Motor neuron (in vitro differentiated cells): Measurements from ENCODE around the gene KAT7. TPM values are rescaled to one million over a fixed set of nuclear protein-coding genes. Genes with fewer than 3 reads are reported as not detected.
"Not testable (repeated sequence)": the region's sequence is repeated elsewhere in the genome, so short reads cannot be mapped to it uniquely, and the experiment has no call there.

ENCODE experiments used
- ATAC-seq, 8 experiments: fragments of 200-7000 bp; cut with Tn5 transposase; replicated peaks in 6 of 8; 2 replicates each; pipeline ENCODE4 v1.8.0; 2021; ENCODE audit warnings: mild to moderate bottlenecking in 8 of 8, moderate library complexity in 8 of 8
- H3K27ac ChIP-seq, 2 donors: fragments of 250-450 bp; sonication (Bioruptor Pico); 2 replicates each; pipeline ENCODE4 v1.9.0; 2021; ENCODE audit warnings: antibody characterized with exemption in 2 of 2, mild to moderate bottlenecking in 2 of 2, moderate library complexity in 1 of 2
- H3K4me1 ChIP-seq, 2 donors: fragments of 250-450 bp; sonication (Bioruptor Pico); replicated peaks in 1 of 2; 2 replicates each; pipeline ENCODE4 v1.6.1; 2021; ENCODE audit warnings: antibody characterized with exemption in 2 of 2, mild to moderate bottlenecking in 2 of 2, moderate library complexity in 1 of 2
- H3K4me3 ChIP-seq, 5 donors: fragments of 250-450 bp; sonication (Bioruptor Pico); 2 replicates each; pipeline ENCODE4 v1.9.0; 2021; ENCODE audit warnings: antibody characterized with exemption in 5 of 5, mild to moderate bottlenecking in 5 of 5, moderate library complexity in 4 of 5
- WGBS, 10 experiments: fragments of 450-650 bp; shearing (Covaris generic); methylation state at CpG; one replicate each; pipeline ENCODE4 v1.0.0; 2022; 5-methylcytosine and 5-hydroxymethylcytosine counted together
- in situ Hi-C, 9 experiments: fragments of 400-800 bp; cut with MboI; loops; one replicate each; pipeline ENCODE4 v1.15.0; 2021; ENCODE audit warnings: low sequenced_read_pairs in 9 of 9, low pct_unique_long_range_greater_than_20kb in 2 of 9; ENCODE audit not compliant: unreplicated experiment in 9 of 9
- total RNA-seq, 8 experiments: library from RNA; unstranded; fragments of 300-600 nt; gene quantifications; 2 replicates each; pipeline versions ENCODE4 v1.2.3 to v1.2.4, GENCODE V29; 2022

KAT7 gene
- total RNA-seq, 8 experiments from 2014 or later: 18.2 to 45.5 (median 33.7) TPM

DNA sequence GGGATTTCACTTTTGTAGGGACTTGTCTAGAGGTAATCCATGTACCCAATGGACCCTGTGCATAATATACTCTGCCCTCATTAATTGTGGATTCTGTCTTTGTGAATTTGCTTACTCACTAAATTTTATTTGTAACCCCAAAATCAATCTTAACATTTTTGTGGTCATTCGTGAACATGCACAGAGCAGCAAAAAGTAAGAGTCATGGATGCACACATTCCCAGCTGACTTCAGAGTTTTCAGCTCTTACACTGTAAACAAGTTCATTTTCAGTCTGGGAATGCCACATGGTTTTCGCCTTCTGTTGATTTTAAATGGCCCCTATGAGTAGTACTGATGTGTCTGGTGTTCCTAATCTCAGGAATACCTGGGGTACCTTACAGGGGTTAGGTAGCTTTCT is 35.1 kb downstream of the KAT7 start:
- no peak overlapping the region for H3K27ac ChIP-seq
- 50 to 100% (median 93%) methylated on average over 1 to 2 of the region's 2 CpGs for WGBS, 10 experiments
- H3K4me3 ChIP-seq: no peak overlapping the region
- ATAC-seq: no peak
- no peaks in the 10 kb centered on the region for H3K4me1 ChIP-seq
- in situ Hi-C loops: no loop called here

DNA sequence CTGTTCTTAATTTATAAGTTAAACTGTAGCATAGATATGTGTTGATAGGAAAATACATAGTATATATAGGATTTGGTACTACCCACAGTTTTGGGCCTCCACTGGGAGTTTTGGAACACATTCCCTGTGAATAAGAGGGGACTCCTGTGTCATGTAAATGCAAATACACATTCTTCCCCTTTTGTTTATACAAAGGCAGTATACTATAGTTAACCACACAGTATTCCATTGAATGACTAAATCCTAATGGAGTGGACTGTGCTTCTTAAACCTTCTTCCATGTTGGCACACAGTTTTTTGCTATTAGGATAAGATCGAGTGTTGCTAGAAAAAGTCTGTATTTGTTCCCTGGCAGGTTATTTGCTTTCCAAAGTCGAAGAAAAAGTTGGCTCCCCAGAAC is 37.2 kb downstream of the KAT7 start:
- H3K27ac ChIP-seq: no peak overlapping the region
- no peak for ATAC-seq
- no peaks in the 10 kb centered on the region for H3K4me1 ChIP-seq
- in situ Hi-C loops: loop anchor here in 1 of 9 experiments (25.0 kb wide), 1 partner anchor 263 kb away; no protein-coding TSS in a partner anchor
- WGBS, 10 experiments: 40 to 100% (median 100%) methylated on average over 1 to 2 of the region's 2 CpGs; no CpG with 5 or more reads in 3 of the 10 experiments
- H3K4me3 ChIP-seq: no peak overlapping the region

DNA sequence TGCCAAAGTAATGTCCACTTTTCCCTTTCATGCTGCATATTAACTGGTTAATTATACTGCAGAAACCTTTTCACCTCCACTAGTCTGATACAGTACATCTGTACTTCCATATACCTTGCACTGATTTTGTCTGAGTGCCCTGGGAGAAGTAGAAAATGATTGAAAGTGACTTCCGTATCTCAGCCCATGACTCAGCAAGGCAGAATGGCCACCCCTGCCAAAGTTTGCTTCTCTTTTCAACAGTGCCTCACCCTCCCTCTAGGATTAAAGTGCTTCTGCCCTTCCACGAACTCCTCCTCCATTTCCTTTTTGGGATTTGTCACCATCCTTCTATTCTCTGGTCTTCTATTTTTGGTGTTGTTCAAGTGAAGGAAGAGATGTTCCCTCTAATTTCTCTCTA is 39.8 kb downstream of the KAT7 start:
- H3K4me3 ChIP-seq, ATAC-seq, H3K4me1 ChIP-seq, H3K27ac ChIP-seq: not testable (repeated sequence)
- in situ Hi-C loops: loop anchor here in 1 of 9 experiments (25.0 kb wide), 1 partner anchor 266 kb away; no protein-coding TSS in a partner anchor
- WGBS, 10 experiments: 40 to 88% (median 83%) methylated on average over 1 to 2 of the region's 2 CpGs; no CpG with 5 or more reads in 4 of the 10 experiments

DNA sequence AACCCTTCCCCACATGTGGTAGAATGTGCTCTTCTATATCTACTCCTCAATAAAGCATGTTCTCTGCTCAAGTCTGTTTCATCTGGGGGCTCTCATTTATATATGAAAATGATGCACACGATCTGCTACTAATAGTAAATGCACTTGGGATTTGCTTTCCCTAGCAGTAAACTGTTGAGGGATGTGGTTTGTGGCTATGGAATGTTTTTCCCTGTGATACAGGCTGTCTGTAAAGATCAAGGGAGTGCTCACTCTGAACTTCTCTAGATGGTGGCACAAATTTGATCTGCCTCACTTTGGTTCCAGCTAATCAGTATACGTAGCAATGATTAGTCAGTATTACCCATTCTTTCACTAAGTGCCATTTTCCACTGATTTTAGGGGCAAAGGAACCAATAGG is 40.5 kb downstream of the KAT7 start:
- no peak overlapping the region for H3K4me3 ChIP-seq
- no peak overlapping the region for H3K27ac ChIP-seq
- in situ Hi-C loops: loop anchor here in 1 of 9 experiments (25.0 kb wide), 1 partner anchor 267 kb away; no protein-coding TSS in a partner anchor
- WGBS, 10 experiments: 20 to 100% (median 83%) methylated on average over 1 to 2 of the region's 2 CpGs; no CpG with 5 or more reads in 4 of the 10 experiments
- no peak for ATAC-seq
- H3K4me1 ChIP-seq: no peaks in the 10 kb centered on the region

DNA sequence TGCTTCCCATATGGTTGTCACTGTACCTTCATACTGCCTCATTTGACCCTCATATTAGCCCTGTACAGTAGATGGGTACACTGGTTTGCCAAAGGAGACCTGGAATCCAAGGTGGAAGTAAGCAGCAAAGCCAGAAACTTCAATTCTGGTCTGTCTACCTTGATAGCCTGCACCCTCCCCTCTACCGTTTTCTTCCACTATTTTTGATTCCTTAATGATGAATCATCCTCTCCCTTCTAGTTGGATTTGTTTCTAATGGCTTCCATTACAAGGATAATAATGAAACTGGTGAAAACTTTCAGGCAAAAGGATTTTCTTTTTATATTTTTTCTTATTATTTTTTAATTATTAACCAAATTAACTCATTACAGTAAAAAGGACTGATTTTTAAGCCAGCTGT is 42.1 kb downstream of the KAT7 start:
- H3K4me3 ChIP-seq: no peak overlapping the region
- no peaks in the 10 kb centered on the region for H3K4me1 ChIP-seq
- ATAC-seq: no peak
- 21 to 100% (median 82%) methylated on average over 1 of the region's 1 CpG; no CpG with 5 or more reads in 2 of the 10 experiments for WGBS, 10 experiments
- in situ Hi-C loops: loop anchor here in 1 of 9 experiments (25.0 kb wide), 1 partner anchor 268 kb away; no protein-coding TSS in a partner anchor
- no peak overlapping the region for H3K27ac ChIP-seq

DNA sequence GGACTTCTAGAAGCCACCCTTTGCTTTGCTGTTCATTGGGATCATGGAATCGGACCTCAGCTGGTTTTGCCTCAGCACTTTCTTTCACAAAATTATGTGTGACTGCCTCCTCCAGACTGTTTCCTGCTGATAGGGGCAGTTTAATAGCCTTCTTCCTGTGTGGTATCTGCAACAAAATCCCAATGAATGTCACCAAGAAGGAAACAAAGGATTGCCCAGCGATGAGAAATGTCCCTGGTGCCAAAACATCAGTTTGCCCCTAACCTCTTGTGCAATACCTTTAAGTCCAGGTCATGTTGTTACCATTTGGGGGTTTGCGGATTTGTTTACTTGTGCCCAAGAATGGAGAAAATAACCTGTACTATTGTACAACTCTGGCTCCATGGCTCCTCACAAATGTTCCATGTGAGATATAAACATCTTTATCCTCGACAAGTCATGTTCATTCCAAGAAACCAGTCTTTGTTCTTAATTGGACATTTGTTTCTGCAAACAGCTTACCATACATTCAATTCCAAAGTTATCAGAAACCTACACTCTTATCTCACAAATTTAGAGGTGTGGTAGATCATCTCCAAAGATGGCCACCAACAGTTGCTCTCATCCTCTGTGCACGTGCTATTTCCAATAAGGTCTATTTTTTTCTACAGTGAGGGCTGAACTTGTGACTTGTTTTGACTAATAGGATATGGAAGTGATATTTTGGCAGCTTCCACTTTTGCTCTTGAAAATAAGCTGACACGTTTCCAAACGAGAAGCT is 44.5 kb downstream of the KAT7 start:
- WGBS, 10 experiments: 60 to 98% (median 92%) methylated on average over 1 to 7 of the region's 7 CpGs; no CpG with 5 or more reads in 1 of the 10 experiments
- Histone ChIP-seq H3K4me1 (no peaks in the 10 kb centered on the region), H3K4me3 (no peak overlapping the region), H3K27ac (no peak overlapping the region)
- no peak for ATAC-seq
- in situ Hi-C loops: loop anchor here in 1 of 9 experiments (25.0 kb wide), 1 partner anchor 271 kb away; no protein-coding TSS in a partner anchor

DNA sequence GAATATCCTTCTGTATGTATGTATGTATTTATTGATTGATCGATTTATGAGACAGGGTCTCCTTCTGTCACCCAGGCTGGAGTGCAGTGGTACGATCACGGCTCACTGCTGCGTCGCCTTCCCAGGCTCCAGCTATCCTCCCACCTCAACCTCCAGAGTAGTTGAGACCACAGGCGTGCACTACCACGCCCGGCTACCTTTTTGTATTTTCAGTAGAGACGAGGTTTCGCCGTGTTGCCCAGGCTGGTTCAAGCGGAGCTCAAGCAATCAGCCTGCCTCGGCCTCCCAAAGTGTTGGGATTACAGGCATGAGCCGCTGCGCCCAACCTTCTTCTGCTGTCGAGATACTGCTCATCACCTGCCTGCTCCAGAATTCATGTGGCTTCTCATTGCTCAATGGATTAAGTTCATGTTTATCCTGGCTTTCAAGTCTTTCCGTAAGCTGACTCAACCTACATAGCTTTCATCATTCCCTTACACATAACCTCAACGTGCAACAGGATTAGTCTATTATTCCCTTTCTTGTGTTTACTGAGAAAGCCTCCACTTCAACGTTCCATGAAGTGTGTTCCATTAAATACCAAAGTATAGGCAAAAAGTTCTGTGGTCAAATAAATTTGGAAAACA is 45.8 kb downstream of the KAT7 start:
- 86 to 100% (median 94%) methylated on average over 1 to 12 of the region's 19 CpGs; no CpG with 5 or more reads in 3 of the 10 experiments for WGBS, 10 experiments
- no peaks in the 10 kb centered on the region for H3K4me1 ChIP-seq
- ATAC-seq: no peak
- no peak overlapping the region for H3K27ac ChIP-seq
- in situ Hi-C loops: loop anchor here in 1 of 9 experiments (25.0 kb wide), 1 partner anchor 272 kb away; no protein-coding TSS in a partner anchor
- no peak overlapping the region for H3K4me3 ChIP-seq

DNA sequence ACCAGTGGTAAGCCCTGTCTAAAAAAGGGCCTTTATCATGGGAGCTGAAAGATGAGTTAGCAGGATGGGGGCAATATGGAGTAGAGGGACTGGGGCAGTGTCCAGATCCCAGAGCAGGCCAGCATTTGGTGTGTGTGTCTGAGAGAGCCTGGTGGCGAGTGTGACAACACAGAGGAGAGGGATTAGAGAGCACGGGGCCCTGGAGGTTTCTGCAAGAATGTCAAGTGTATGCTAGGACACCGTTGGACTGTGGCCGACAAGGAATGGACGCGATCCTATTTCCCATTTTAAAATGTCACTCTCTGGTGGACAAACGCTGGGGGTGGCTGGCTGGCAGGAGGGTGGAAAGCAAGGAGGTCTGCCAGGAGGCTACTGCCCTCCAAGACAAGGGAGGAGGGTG is 47.0 kb downstream of the KAT7 start:
- no peak overlapping the region for H3K4me3 ChIP-seq
- H3K27ac ChIP-seq: no peak overlapping the region
- no peaks in the 10 kb centered on the region for H3K4me1 ChIP-seq
- ATAC-seq: no peak
- WGBS, 10 experiments: 50 to 100% (median 96%) methylated on average over 1 to 7 of the region's 7 CpGs; no CpG with 5 or more reads in 1 of the 10 experiments
- in situ Hi-C loops: loop anchor here in 1 of 9 experiments (25.0 kb wide), 1 partner anchor 273 kb away; no protein-coding TSS in a partner anchor

DNA sequence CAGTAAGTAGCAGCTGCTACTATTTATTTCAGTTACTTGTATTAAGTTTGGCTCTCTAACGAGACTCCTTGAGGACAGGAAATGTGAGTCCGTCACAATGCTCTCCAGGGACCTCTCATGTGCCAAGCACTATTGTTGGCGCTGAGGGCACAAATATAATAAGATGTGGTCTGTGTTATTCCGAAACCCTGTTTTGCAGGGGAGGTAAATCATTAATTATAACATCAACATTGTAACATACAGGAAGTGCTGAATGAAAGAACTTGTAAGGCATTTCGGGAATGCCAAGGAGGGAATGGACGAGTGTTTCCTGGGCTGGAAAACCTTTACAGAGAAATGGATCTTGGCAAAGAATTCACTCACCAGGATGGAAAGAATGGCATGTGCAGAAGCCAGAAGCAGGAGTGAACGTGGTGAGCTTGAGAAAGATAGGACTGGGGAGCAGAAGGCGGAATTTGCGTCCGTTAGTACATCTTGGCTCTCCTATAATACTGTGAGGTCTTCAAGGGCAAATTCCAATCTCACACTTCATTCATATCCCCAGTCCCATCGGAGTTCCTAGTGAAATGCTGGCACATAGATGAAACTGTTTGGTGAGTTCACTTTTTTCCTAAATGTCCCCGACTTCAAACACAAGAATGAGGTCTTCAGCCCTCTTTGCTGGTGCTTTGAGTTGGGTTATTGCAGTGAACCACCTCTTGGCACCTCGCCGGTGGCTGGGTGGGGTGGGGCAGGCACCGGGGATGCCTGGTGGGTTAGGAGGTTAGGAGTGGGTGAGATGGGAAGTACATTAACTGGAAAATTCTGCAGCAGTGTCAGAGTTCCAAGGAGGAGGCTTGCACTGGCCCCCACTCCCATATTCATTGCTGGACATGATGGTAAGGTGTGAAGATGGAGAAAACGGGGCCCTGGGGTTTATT is 47.9 kb downstream of the KAT7 start:
- Histone ChIP-seq H3K27ac (no peak overlapping the region), H3K4me1 (no peaks in the 10 kb centered on the region), H3K4me3 (no peak overlapping the region)
- ATAC-seq: no peak
- WGBS, 10 experiments: 28 to 95% (median 82%) methylated on average over 2 to 13 of the region's 16 CpGs; no CpG with 5 or more reads in 1 of the 10 experiments
- in situ Hi-C loops: loop anchor here in 1 of 9 experiments (25.0 kb wide), 1 partner anchor 274 kb away; no protein-coding TSS in a partner anchor

DNA sequence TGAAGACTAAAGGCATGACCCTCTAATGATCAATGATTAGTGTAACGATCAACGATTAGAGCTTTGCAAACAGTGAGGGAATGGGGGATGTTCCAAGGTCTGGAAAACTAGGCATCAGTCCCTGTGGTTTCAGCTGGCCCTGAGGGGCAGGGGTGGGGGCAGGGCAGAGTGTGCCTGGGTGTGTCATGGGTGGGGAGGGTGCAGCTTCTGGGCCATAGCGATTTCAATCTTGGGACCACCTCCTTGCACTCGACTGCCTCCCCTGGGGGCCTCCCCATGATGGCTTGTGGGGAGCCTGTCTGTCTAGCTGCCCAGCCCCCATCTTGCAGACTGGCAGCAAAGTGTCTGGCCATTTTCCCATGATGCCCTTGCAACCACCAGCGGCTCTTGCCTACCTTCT is 51.0 kb downstream of the KAT7 start:
- Histone ChIP-seq H3K27ac (no peak overlapping the region), H3K4me1 (no peaks in the 10 kb centered on the region), H3K4me3 (no peak overlapping the region)
- in situ Hi-C loops: loop anchor here in 1 of 9 experiments (25.0 kb wide), 1 partner anchor 277 kb away; no protein-coding TSS in a partner anchor
- ATAC-seq: no peak
- WGBS, 10 experiments: 80 to 100% (median 83%) methylated on average over 1 to 2 of the region's 5 CpGs; no CpG with 5 or more reads in 7 of the 10 experiments

DNA sequence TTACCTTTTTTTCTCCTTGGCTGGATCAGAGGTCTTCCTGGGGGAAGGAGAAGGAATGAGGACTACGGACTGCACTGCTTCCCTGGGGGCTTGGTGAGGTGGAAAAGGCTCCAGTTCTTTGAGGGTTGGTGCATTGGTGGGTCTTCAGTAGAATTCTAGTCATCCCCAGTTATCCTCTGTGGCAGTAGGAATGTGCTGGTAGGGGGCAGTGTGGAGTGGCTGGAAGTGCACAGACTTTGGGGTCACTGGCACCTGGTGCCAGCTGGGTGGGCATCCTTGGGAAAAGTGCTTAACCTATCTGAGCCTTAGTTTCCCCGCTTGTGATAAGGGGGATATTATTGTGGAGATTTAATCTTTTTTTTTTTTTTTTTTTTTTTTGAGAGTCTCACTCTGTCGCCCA is 53.1 kb downstream of the KAT7 start:
- WGBS, 10 experiments: 90 to 100% (median 100%) methylated on average over 1 to 2 of the region's 3 CpGs; no CpG with 5 or more reads in 4 of the 10 experiments
- no peak for ATAC-seq
- no peaks in the 10 kb centered on the region for H3K4me1 ChIP-seq
- in situ Hi-C loops: loop anchor here in 1 of 9 experiments (25.0 kb wide), 1 partner anchor 279 kb away; no protein-coding TSS in a partner anchor
- no peak overlapping the region for H3K4me3 ChIP-seq
- H3K27ac ChIP-seq: no peak overlapping the region

DNA sequence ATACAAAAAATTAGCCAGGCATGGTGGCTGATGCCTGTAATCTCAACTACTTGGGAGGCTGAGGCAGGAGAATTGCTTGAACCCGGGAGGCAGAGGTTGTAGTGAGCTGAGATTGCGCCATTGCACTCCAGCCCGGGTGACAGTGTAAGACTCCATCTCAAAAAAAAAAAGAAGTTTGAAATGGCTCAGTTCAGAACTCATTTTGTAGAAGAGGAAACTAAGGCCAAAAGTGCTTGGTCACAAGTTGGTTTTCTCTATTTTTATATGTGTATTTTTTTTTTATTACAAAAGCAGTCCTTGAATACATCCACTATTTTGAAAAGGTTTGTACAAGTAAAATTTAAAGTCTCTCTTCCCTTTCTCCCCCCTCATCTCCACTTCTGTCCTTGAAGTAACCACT is 53.9 kb downstream of the KAT7 start:
- Histone ChIP-seq H3K27ac (no peak overlapping the region), H3K4me1 (no peaks in the 10 kb centered on the region), H3K4me3 (no peak overlapping the region)
- 78 to 100% (median 90%) methylated on average over 1 to 3 of the region's 3 CpGs; no CpG with 5 or more reads in 6 of the 10 experiments for WGBS, 10 experiments
- no peak for ATAC-seq
- in situ Hi-C loops: loop anchor here in 1 of 9 experiments (25.0 kb wide), 1 partner anchor 280 kb away; no protein-coding TSS in a partner anchor
